Measurements from ENCODE around the gene SDC3.
"Not testable (repeated sequence)": the region's sequence is repeated elsewhere in the genome, so short reads cannot be mapped to it uniquely, and the experiment has no call there.

The SDC3 gene

GRCh38 chr1:30950053-30950452 is 41.5 kb upstream of the SDC3 start:
- TF ChIP-seq, protein P1, sequence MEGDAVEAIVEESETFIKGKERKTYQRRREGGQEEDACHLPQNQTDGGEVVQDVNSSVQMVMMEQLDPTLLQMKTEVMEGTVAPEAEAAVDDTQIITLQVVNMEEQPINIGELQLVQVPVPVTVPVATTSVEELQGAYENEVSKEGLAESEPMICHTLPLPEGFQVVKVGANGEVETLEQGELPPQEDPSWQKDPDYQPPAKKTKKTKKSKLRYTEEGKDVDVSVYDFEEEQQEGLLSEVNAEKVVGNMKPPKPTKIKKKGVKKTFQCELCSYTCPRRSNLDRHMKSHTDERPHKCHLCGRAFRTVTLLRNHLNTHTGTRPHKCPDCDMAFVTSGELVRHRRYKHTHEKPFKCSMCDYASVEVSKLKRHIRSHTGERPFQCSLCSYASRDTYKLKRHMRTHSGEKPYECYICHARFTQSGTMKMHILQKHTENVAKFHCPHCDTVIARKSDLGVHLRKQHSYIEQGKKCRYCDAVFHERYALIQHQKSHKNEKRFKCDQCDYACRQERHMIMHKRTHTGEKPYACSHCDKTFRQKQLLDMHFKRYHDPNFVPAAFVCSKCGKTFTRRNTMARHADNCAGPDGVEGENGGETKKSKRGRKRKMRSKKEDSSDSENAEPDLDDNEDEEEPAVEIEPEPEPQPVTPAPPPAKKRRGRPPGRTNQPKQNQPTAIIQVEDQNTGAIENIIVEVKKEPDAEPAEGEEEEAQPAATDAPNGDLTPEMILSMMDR (IDR thresholded peaks at IDR 0.05; ENCODE audit: low read depth, low read length, missing control alignments): no peak

GRCh38 chr1:30949487-30949838 is 40.9 kb upstream of the SDC3 start:
- DNase-seq (ENCODE audit: extremely low read depth, low read depth); H3K4me3 ChIP-seq (replicated peaks; ENCODE audit: low read depth, low read length): not testable (repeated sequence)

More at GRCh38 chr1:30950053-30950452, 41.5 kb upstream of the SDC3 start:
- DNase-seq (ENCODE audit: extremely low read depth, low read depth): no peak
- H3K4me3 ChIP-seq (replicated peaks; ENCODE audit: low read depth, low read length): no peak overlapping the region

DNA sequence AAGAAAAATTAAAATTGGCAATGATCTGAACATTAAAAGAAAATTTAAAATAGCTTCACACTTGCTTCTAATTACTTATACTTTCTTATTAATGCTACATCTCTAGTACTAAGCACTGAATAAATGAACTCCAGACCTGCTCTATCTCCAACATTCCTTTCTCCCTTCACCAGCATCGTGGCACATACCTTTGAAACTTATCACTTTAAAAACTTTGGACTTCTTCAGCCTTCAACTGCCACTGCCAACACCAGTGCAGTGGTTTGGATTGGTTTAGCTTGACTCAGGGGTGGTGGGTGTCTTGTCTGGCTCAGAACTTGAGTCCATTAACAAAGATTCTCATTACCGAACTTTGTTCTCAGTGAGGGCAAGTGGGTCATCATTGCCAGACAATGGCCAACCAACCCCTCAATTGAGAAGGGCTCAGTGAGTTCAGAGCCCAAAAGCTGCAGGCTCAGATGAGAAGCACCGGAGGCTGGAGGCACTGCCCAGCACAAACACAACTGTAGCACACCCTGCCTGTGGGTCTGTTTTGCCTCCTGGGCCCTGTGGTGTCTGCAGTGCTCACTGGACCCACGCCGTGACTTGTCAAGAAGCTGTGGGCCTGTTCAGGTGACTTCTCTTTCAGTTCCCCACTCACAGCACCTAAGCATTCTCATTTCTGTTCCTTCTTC is 40.4 kb upstream of the SDC3 start:
- DNase-seq (ENCODE audit: extremely low read depth, low read depth); H3K4me3 ChIP-seq (replicated peaks; ENCODE audit: low read depth, low read length): not testable (repeated sequence)

GRCh38 chr1:30948278-30948677 is 39.7 kb upstream of the SDC3 start:
- no peak overlapping the region for H3K4me3 ChIP-seq (replicated peaks; ENCODE audit: low read depth, low read length)
- TF ChIP-seq, protein P1 (IDR thresholded peaks at IDR 0.05; ENCODE audit: low read depth, low read length, missing control alignments): no peak
- DNase-seq (ENCODE audit: extremely low read depth, low read depth): no peak

- TF ChIP-seq, protein P1 (IDR thresholded peaks at IDR 0.05; ENCODE audit: low read depth, low read length, missing control alignments): no peak
- no peak overlapping the region for H3K4me3 ChIP-seq (replicated peaks; ENCODE audit: low read depth, low read length)
- no peak for DNase-seq (ENCODE audit: extremely low read depth, low read depth)
These were observed 38.7 kb upstream of the SDC3 start for GRCh38 chr1:30947212-30947611.

DNA sequence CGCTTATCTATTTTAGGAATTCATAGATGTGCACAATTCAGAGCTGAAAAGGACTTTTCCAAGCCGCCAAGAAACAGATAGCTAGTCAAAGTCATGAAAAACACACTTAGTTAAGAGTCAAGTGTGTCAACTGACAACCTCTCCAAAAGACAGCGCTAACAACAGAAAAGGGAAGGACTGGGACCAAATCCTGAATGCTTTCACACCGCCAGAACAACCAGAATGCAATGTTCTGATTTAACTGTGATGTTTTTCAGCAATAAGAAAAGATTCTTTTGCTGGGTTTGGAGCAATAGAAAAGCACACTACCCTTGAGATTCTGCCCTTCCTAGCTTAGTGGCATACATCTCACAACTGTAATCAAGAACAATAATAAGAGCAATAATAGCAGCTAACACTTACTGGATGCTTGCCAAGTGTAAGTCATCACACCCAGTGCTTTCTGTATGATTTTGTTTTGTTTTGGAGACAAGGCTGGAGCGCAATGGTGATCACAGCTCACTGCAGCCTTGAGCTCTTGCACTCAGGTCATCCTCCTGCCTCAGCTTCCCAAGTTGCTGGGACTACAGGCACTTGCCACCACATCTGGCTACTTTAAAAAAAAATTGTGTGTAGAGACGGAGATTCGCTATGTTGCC is 33.9 kb upstream of the SDC3 start:
- TF ChIP-seq, protein P1 (IDR thresholded peaks at IDR 0.05; ENCODE audit: low read depth, low read length, missing control alignments): no peak
- no peak overlapping the region for H3K4me3 ChIP-seq (replicated peaks; ENCODE audit: low read depth, low read length)
- DNase-seq (ENCODE audit: extremely low read depth, low read depth): no peak

GRCh38 chr1:30940541-30940940 is 32.0 kb upstream of the SDC3 start:
- H3K4me3 ChIP-seq (replicated peaks; ENCODE audit: low read depth, low read length): no peak overlapping the region
- TF ChIP-seq, protein P1 (IDR thresholded peaks at IDR 0.05; ENCODE audit: low read depth, low read length, missing control alignments): no peak
- no peak for DNase-seq (ENCODE audit: extremely low read depth, low read depth)
